ENCODE measurements around the gene DLK1. TPM values are rescaled to one million over a fixed set of nuclear protein-coding genes. Genes with fewer than 3 reads are reported as not detected.

The DLK1 gene
- total and polyA plus RNA-seq, 10 donors: 0.17 to 0.79 (median 0.38) TPM; not detected in 7

- TF ChIP-seq, protein P1, sequence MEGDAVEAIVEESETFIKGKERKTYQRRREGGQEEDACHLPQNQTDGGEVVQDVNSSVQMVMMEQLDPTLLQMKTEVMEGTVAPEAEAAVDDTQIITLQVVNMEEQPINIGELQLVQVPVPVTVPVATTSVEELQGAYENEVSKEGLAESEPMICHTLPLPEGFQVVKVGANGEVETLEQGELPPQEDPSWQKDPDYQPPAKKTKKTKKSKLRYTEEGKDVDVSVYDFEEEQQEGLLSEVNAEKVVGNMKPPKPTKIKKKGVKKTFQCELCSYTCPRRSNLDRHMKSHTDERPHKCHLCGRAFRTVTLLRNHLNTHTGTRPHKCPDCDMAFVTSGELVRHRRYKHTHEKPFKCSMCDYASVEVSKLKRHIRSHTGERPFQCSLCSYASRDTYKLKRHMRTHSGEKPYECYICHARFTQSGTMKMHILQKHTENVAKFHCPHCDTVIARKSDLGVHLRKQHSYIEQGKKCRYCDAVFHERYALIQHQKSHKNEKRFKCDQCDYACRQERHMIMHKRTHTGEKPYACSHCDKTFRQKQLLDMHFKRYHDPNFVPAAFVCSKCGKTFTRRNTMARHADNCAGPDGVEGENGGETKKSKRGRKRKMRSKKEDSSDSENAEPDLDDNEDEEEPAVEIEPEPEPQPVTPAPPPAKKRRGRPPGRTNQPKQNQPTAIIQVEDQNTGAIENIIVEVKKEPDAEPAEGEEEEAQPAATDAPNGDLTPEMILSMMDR (IDR thresholded peaks at IDR 0.05 in 8 of 11, conservative IDR thresholded peaks at IDR 0.05 in 3 of 11): no peak
- TF ChIP-seq POLR2AphosphoS5 (IDR thresholded peaks at IDR 0.05): no peak
- no peak for TF ChIP-seq POLR2A (IDR thresholded peaks at IDR 0.05)
- Histone ChIP-seq H3K4me1 (no peaks in the 10 kb centered on the region), H3K36me3 (no peaks in the 10 kb centered on the region), H3K4me3 (no peak overlapping the region), H3K27ac (no peak overlapping the region), H3K9me3 (no peaks in the 10 kb centered on the region), H3K27me3 (replicated peaks in 1 of 7) (peaks cover 0 to 13% (median 0%) of the 10 kb centered on the region in 7 donors)
- no peak for DNase-seq
- intact Hi-C loops (cut with DNase I; ENCODE audit: low total_unique reads): no loop called here
- 77 to 92% (median 86%) methylated on average over 8 of the region's 8 CpGs for WGBS, 5 donors
These were observed 24.1 kb upstream of the DLK1 start for GRCh38 chr14:100702590-100702989.

- WGBS, 5 donors: 83 to 91% (median 90%) methylated on average over 17 to 24 of the region's 24 CpGs
These were observed 23.1 kb upstream of the DLK1 start for GRCh38 chr14:100703386-100704220.

GRCh38 chr14:100706200-100706599, 20.5 kb upstream of the DLK1 start:
- TF ChIP-seq POLR2A (IDR thresholded peaks at IDR 0.05) (no peak), POLR2AphosphoS5 (IDR thresholded peaks at IDR 0.05) (no peak)
- TF ChIP-seq, protein P1 (IDR thresholded peaks at IDR 0.05 in 8 of 11, conservative IDR thresholded peaks at IDR 0.05 in 3 of 11): no peak
- no peak for DNase-seq
- H3K4me3 ChIP-seq: no peak overlapping the region
- peaks cover 0 to 29% (median 19%) of the 10 kb centered on the region in 6 donors for H3K4me1 ChIP-seq
- H3K9me3 ChIP-seq: no peaks in the 10 kb centered on the region
- no peak overlapping the region for H3K27ac ChIP-seq
- H3K27me3 ChIP-seq (replicated peaks in 1 of 7): peaks cover 0 to 38% (median 7%) of the 10 kb centered on the region in 7 donors
- H3K36me3 ChIP-seq: no peaks in the 10 kb centered on the region
- intact Hi-C loops (cut with DNase I; ENCODE audit: low total_unique reads): no loop called here
- 78 to 84% (median 81%) methylated on average over 13 of the region's 13 CpGs for WGBS, 5 donors

More at GRCh38 chr14:100703386-100704220, 23.1 kb upstream of the DLK1 start:
- Histone ChIP-seq H3K27ac (no peak overlapping the region), H3K4me3 (no peak overlapping the region), H3K36me3 (no peaks in the 10 kb centered on the region), H3K4me1 (peaks cover 0 to 3% (median 0%) of the 10 kb centered on the region in 6 donors), H3K9me3 (no peaks in the 10 kb centered on the region), H3K27me3 (replicated peaks in 1 of 7) (peaks cover 0 to 15% (median 0%) of the 10 kb centered on the region in 7 donors)
- no peak for DNase-seq
- intact Hi-C loops (cut with DNase I; ENCODE audit: low total_unique reads): no loop called here
- TF ChIP-seq POLR2AphosphoS5 (IDR thresholded peaks at IDR 0.05): no peak
- no peak for TF ChIP-seq POLR2A (IDR thresholded peaks at IDR 0.05)

DNA sequence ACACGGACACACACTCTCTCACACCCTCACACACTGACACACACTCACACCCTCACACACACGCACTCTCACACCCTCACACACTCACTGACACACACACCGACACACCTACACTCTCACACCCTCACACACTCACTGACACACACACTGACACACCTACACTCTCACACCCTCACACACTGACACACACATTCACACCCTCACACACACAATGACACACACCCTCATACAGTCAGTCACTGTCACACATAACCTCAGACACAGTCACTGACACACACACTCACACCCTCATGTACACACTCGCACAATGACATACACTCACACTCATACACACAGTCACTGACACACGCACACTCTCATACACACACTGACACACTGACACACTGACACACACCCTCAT, 19.8 kb upstream of the DLK1 start:
- H3K4me1 ChIP-seq: peaks cover 0 to 35% (median 26%) of the 10 kb centered on the region in 6 donors
- WGBS, 5 donors: 55 to 84% (median 77%) methylated on average over 5 of the region's 5 CpGs
- H3K27ac ChIP-seq: no peak overlapping the region
- H3K36me3 ChIP-seq: no peaks in the 10 kb centered on the region
- no peak overlapping the region for H3K4me3 ChIP-seq
- peaks cover 0 to 43% (median 7%) of the 10 kb centered on the region in 7 donors for H3K27me3 ChIP-seq (replicated peaks in 1 of 7)
- intact Hi-C loops (cut with DNase I; ENCODE audit: low total_unique reads): no loop called here
- TF ChIP-seq POLR2AphosphoS5 (IDR thresholded peaks at IDR 0.05): no peak
- no peak for TF ChIP-seq POLR2A (IDR thresholded peaks at IDR 0.05)
- TF ChIP-seq, protein P1 (IDR thresholded peaks at IDR 0.05 in 8 of 11, conservative IDR thresholded peaks at IDR 0.05 in 3 of 11): no peak
- no peak for DNase-seq
- H3K9me3 ChIP-seq: no peaks in the 10 kb centered on the region

Data from spleen (tissue), 11 donors.